Endothelial cell (in vitro differentiated cells): ENCODE data around the gene SRCAP. TPM values are rescaled to one million over a fixed set of nuclear protein-coding genes. Genes with fewer than 3 reads are reported as not detected.

Experiments
- DNase-seq: peaks from one replicate; pipeline ENCODE4 v3.0.0; 2021; ENCODE audit warnings: low spot score
- H3K27ac Mint-ChIP-seq: one replicate; pipeline ENCODE4 v1.8.0; 2021; ENCODE audit warnings: mixed read lengths, inconsistent platforms; ENCODE audit not compliant: unreplicated experiment
- H3K27me3 Mint-ChIP-seq: one replicate; pipeline ENCODE4 v1.8.0; 2021; ENCODE audit warnings: mild to moderate bottlenecking, moderate library complexity, mixed read lengths, inconsistent platforms; ENCODE audit not compliant: unreplicated experiment
- H3K36me3 Mint-ChIP-seq: one replicate; pipeline ENCODE4 v1.8.0; 2021; ENCODE audit warnings: mild to moderate bottlenecking, low read depth, mixed read lengths, inconsistent platforms; ENCODE audit not compliant: unreplicated experiment
- H3K4me1 Mint-ChIP-seq: one replicate; pipeline ENCODE4 v1.8.0; 2021; ENCODE audit warnings: mild to moderate bottlenecking, mixed read lengths, inconsistent platforms; ENCODE audit not compliant: unreplicated experiment
- H3K4me3 Mint-ChIP-seq: one replicate; pipeline ENCODE4 v1.8.0; 2021; ENCODE audit warnings: mild to moderate bottlenecking, mixed read lengths, inconsistent platforms; ENCODE audit not compliant: unreplicated experiment
- H3K9me3 Mint-ChIP-seq: one replicate; pipeline ENCODE4 v1.8.0; 2021; ENCODE audit warnings: mixed read lengths, inconsistent platforms; ENCODE audit not compliant: unreplicated experiment
- CTCF ChIP-seq: fragments of 200-600 bp; sonication (generic); IDR thresholded peaks from one replicate; pipeline ENCODE4 v1.5.0; 2021; ENCODE audit warnings: antibody characterized with exemption; ENCODE audit not compliant: unreplicated experiment
- total RNA-seq: library from RNA; stranded (reverse); fragmentation: NEBNext Ultra II Directional; extraction: Animal tissue kit (Norgen Biotek cat#: 25700); gene quantifications from one replicate; pipeline ENCODE4 v1.2.1, GENCODE V29; 2021; ENCODE audit not compliant: unreplicated experiment

Gene SRCAP
- total RNA-seq, 1 donor from 2014 or later = 62.2 TPM

- peaks cover 17% of the 10 kb centered on the region for H3K27me3 Mint-ChIP-seq
- TF ChIP-seq CTCF = no peak
Observed at GRCh38 chr16:30758988-30759491, 60.1 kb downstream of the SRCAP start.

GRCh38 chr16:30760001-30760559 is 61.1 kb downstream of the SRCAP start:
- Mint-ChIP-seq H3K36me3 (peaks cover 34% of the 10 kb centered on the region), H3K27me3 (peaks cover 17% of the 10 kb centered on the region), H3K27ac (no peak overlapping the region)

More at GRCh38 chr16:30758988-30759491, 60.1 kb downstream of the SRCAP start:
- H3K4me1 Mint-ChIP-seq = peaks cover 21% of the 10 kb centered on the region
- H3K4me3 Mint-ChIP-seq = peak overlapping the region; percentile 67
- H3K36me3 Mint-ChIP-seq = peaks cover 31% of the 10 kb centered on the region
- H3K9me3 Mint-ChIP-seq = no peaks in the 10 kb centered on the region
- no peak for DNase-seq
- H3K27ac Mint-ChIP-seq = no peak overlapping the region

GRCh38 chr16:30760577-30761426 is 61.8 kb downstream of the SRCAP start:
- Mint-ChIP-seq H3K4me3 (peak overlapping the region; percentile 95), H3K27ac (peak overlapping the region; percentile 88), H3K4me1 (peaks cover 21% of the 10 kb centered on the region), H3K9me3 (no peaks in the 10 kb centered on the region), H3K36me3 (peaks cover 37% of the 10 kb centered on the region), H3K27me3 (peaks cover 19% of the 10 kb centered on the region)
- DNase-seq = no peak
- TF ChIP-seq CTCF = no peak

More at GRCh38 chr16:30760001-30760559, 61.1 kb downstream of the SRCAP start:
- peaks cover 21% of the 10 kb centered on the region for H3K4me1 Mint-ChIP-seq
- no peaks in the 10 kb centered on the region for H3K9me3 Mint-ChIP-seq
- no peak overlapping the region for H3K4me3 Mint-ChIP-seq
- TF ChIP-seq CTCF = no peak
- DNase-seq = no peak

- Mint-ChIP-seq H3K27me3 (peaks cover 21% of the 10 kb centered on the region), H3K4me3 (peak overlapping the region; percentile 95), H3K27ac (peak overlapping the region; percentile 88), H3K36me3 (peaks cover 38% of the 10 kb centered on the region), H3K4me1 (peaks cover 21% of the 10 kb centered on the region), H3K9me3 (no peaks in the 10 kb centered on the region)
- peak; percentile 54 for DNase-seq
- no peak for TF ChIP-seq CTCF
Observed at GRCh38 chr16:30761427-30761927, 62.5 kb downstream of the SRCAP start.
